Right lobe of liver (tissue), 4 donors: Measurements from ENCODE around the gene GTF2A1.

ENCODE experiments used
- CTCF ChIP-seq, 4 donors: fragments of 200-600 bp in 3 of 4; fragments of 450-650 bp in 1 of 4; IDR thresholded peaks; one replicate each; pipeline versions ENCODE4 v1.5.1 to v1.8.0; 2016 to 2022; ENCODE audit warnings: antibody characterized with exemption in 4 of 4, mild to moderate bottlenecking in 2 of 4
- POLR2A ChIP-seq: fragments of 450-650 bp; IDR thresholded peaks from one replicate; pipeline ENCODE4 v1.6.1; 2017; ENCODE audit warnings: antibody characterized with exemption, mild to moderate bottlenecking
- donor health status: DM: no; HTN: no; CAD: no.
- donor health status: DM: no; HTN: no; CAD: no.
- donor health status: DM: no; HTN: yes; CAD: no.

GRCh38 chr14:81211844-81212243 is 8.9 kb downstream of the GTF2A1 start:
- no peak for TF ChIP-seq POLR2A
- peak; percentile 55 to 74 (median 69) for TF ChIP-seq CTCF (IDR thresholded peaks at IDR 0.05)
